H9 (cell line): Measurements from ENCODE around the gene B4GALT3. TPM values are rescaled to one million over a fixed set of nuclear protein-coding genes. Genes with fewer than 3 reads are reported as not detected.
A peak's percentile ranks its signal among the peaks of the same experiment; 100 is the strongest.

Source experiments
- DNase-seq: peaks from one replicate; pipeline ENCODE4 v3.0.0-alpha.2; 2017
- H2AFZ ChIP-seq: one replicate; pipeline ENCODE4 v1.6.1; 2013; ENCODE audit warnings: mild to moderate bottlenecking, low read length, control low read depth, moderate library complexity
- H2AK5ac ChIP-seq: 2 replicates; pipeline ENCODE4 v1.6.1; 2013; ENCODE audit warnings: low read length, control low read depth, mixed read lengths; ENCODE audit not compliant: insufficient read length
- H2BK120ac ChIP-seq: one replicate; pipeline ENCODE4 v1.6.1; 2013; ENCODE audit warnings: low read depth, mild to moderate bottlenecking, low read length, control low read depth, inconsistent platforms; ENCODE audit not compliant: poor library complexity, severe bottlenecking
- H2BK12ac ChIP-seq: 2 replicates; pipeline ENCODE4 v1.6.1; 2013; ENCODE audit warnings: low read length, control low read depth, mixed read lengths, low read depth; ENCODE audit not compliant: insufficient read length
- H2BK15ac ChIP-seq: 2 replicates; pipeline ENCODE4 v1.6.1; 2013; ENCODE audit warnings: low read depth, low read length, control low read depth
- H2BK20ac ChIP-seq: one replicate; pipeline ENCODE4 v1.6.1; 2013; ENCODE audit warnings: low read depth, mild to moderate bottlenecking, low read length, control low read depth, inconsistent platforms; ENCODE audit not compliant: poor library complexity, severe bottlenecking
- H2BK5ac ChIP-seq: 2 replicates; pipeline ENCODE4 v1.6.1; 2013; ENCODE audit warnings: low read length, control low read depth, mixed read lengths; ENCODE audit not compliant: insufficient read length
- H3K14ac ChIP-seq: 2 replicates; pipeline ENCODE4 v1.6.1; 2013; ENCODE audit warnings: low read length, control low read depth; ENCODE audit not compliant: insufficient read depth
- H3K18ac ChIP-seq: 2 replicates; pipeline ENCODE4 v1.6.1; 2013; ENCODE audit warnings: low read depth, mild to moderate bottlenecking, mixed read lengths, low read length, control low read depth; ENCODE audit not compliant: insufficient read length
- H3K23ac ChIP-seq: 2 replicates; pipeline ENCODE4 v1.6.1; 2013; ENCODE audit warnings: low read length, control low read depth, mixed read lengths, low read depth; ENCODE audit not compliant: insufficient read length
- H3K23me2 ChIP-seq: 2 replicates; pipeline ENCODE4 v1.6.1; 2013; ENCODE audit warnings: low read depth, mild to moderate bottlenecking, mixed read lengths, low read length, control low read depth; ENCODE audit not compliant: insufficient read length, poor library complexity, severe bottlenecking
- H3K27ac ChIP-seq: 2 replicates; pipeline ENCODE4 v1.5.1; 2013; ENCODE audit warnings: low read length, control low read depth, mixed read lengths, low read depth; ENCODE audit not compliant: insufficient read length
- H3K27me3 ChIP-seq: 2 replicates; pipeline ENCODE4 v1.6.1; 2013; ENCODE audit warnings: low read length, control low read depth, inconsistent platforms; ENCODE audit not compliant: insufficient read depth
- H3K4ac ChIP-seq: 2 replicates; pipeline ENCODE4 v1.6.1; 2013; ENCODE audit warnings: low read depth, mild to moderate bottlenecking, control low read depth, inconsistent platforms, low read length, moderate library complexity
- H3K4me1 ChIP-seq: 2 replicates; pipeline ENCODE4 v1.6.1; 2013; ENCODE audit warnings: low read length, control low read depth, inconsistent platforms; ENCODE audit not compliant: insufficient read depth
- H3K4me2 ChIP-seq: 2 replicates; pipeline ENCODE4 v1.6.1; 2013; ENCODE audit warnings: low read length, control low read depth, mixed read lengths; ENCODE audit not compliant: insufficient read length, insufficient read depth
- H3K56ac ChIP-seq: 2 replicates; pipeline ENCODE4 v1.6.1; 2013; ENCODE audit warnings: low read depth, mild to moderate bottlenecking, mixed read lengths, low read length, control low read depth; ENCODE audit not compliant: insufficient read length
- H3K79me1 ChIP-seq: 2 replicates; pipeline ENCODE4 v1.6.1; 2013; ENCODE audit warnings: low read depth, mild to moderate bottlenecking, moderate library complexity, low read length, control low read depth, inconsistent platforms; ENCODE audit not compliant: insufficient read depth, poor library complexity, severe bottlenecking
- H3K79me2 ChIP-seq: 2 replicates; pipeline ENCODE4 v1.6.1; 2013; ENCODE audit warnings: low read length, control low read depth, inconsistent platforms; ENCODE audit not compliant: insufficient read depth
- H3K9ac ChIP-seq: 2 replicates; pipeline ENCODE4 v1.6.1; 2013; ENCODE audit warnings: low read length, control low read depth, mixed read lengths; ENCODE audit not compliant: insufficient read length; ENCODE audit errors: extremely low read depth
- H3K9me3 ChIP-seq: one replicate; pipeline ENCODE4 v1.6.1; 2013; ENCODE audit warnings: low read depth, low read length, inconsistent platforms; ENCODE audit not compliant: control insufficient read depth
- H3T11ph ChIP-seq: one replicate; pipeline ENCODE4 v1.6.1; 2013; ENCODE audit warnings: mild to moderate bottlenecking, low read length, control low read depth, inconsistent platforms
- H4K20me1 ChIP-seq: one replicate; pipeline ENCODE4 v1.6.1; 2013; ENCODE audit not compliant: control insufficient read depth, insufficient read length, insufficient read depth
- H4K5ac ChIP-seq: 2 replicates; pipeline ENCODE4 v1.6.1; 2013; ENCODE audit warnings: low read depth, mild to moderate bottlenecking, mixed read lengths, low read length, control low read depth; ENCODE audit not compliant: insufficient read length
- H4K8ac ChIP-seq: replicated peaks from 2 replicates; pipeline ENCODE4 v1.6.1; 2013; ENCODE audit warnings: low read length, control low read depth, mixed read lengths, low read depth; ENCODE audit not compliant: insufficient read length
- H4K91ac ChIP-seq: 2 replicates; pipeline ENCODE4 v1.6.1; 2013; ENCODE audit warnings: low read depth, mild to moderate bottlenecking, moderate library complexity, mixed read lengths, low read length, control low read depth; ENCODE audit not compliant: insufficient read length
- H3K27ac Mint-ChIP-seq, 3 experiments: 2 replicates in 2 of 3; 3 replicates in 1 of 3; pipeline ENCODE4 v1.8.0; 2020 to 2021; ENCODE audit warnings: mixed read lengths in 3 of 3, mild to moderate bottlenecking in 1 of 3, moderate library complexity in 1 of 3
- H3K27me3 Mint-ChIP-seq: 2 replicates; pipeline ENCODE4 v1.8.0; 2021; ENCODE audit warnings: low read depth, mild to moderate bottlenecking, moderate library complexity, mixed read lengths
- H3K36me3 Mint-ChIP-seq, 3 experiments: 2 replicates in 2 of 3; 3 replicates in 1 of 3; pipeline ENCODE4 v1.8.0; 2020 to 2021; ENCODE audit warnings: low read depth in 3 of 3, mixed read lengths in 3 of 3; ENCODE audit not compliant: insufficient read depth in 1 of 3
- H3K4me1 Mint-ChIP-seq, 2 experiments: 2 replicates each; pipeline ENCODE4 v1.8.0; 2020; ENCODE audit warnings: mixed read lengths in 2 of 2
- H3K4me3 Mint-ChIP-seq, 2 experiments: 2 replicates in 1 of 2; 3 replicates in 1 of 2; pipeline ENCODE4 v1.8.0; 2020 to 2021; ENCODE audit warnings: mild to moderate bottlenecking in 2 of 2, mixed read lengths in 2 of 2, moderate library complexity in 1 of 2
- H3K9me3 Mint-ChIP-seq, 2 experiments: 2 replicates in 1 of 2; 3 replicates in 1 of 2; pipeline ENCODE4 v1.8.0; 2020; ENCODE audit warnings: mild to moderate bottlenecking in 2 of 2, mixed read lengths in 2 of 2, moderate library complexity in 1 of 2
- WGBS: extraction: QIAGEN DNeasy Blood & Tissue Kit; methylation state at CpG from one replicate; pipeline ENCODE4 v1.1.7; 2013; ENCODE audit warnings: missing lambda C conversion rate, low lambda C conversion rate, mixed read lengths; ENCODE audit not compliant: insufficient read length; ENCODE audit errors: extremely low coverage; 5-methylcytosine and 5-hydroxymethylcytosine counted together
- total RNA-seq: library from RNA; stranded (reverse); gene quantifications from 2 replicates; pipeline ENCODE4 v1.2.1, GENCODE V29; 2021
- TF ChIP-seq, protein P1 (sequence below): fragments of 200-600 bp; sonication (generic); conservative IDR thresholded peaks from 3 replicates; pipeline ENCODE4 v1.8.0; 2021; ENCODE audit warnings: antibody characterized with exemption, mild to moderate bottlenecking

Gene B4GALT3
- total RNA-seq, 1 experiment from 2014 or later, result 31.8 TPM

DNA sequence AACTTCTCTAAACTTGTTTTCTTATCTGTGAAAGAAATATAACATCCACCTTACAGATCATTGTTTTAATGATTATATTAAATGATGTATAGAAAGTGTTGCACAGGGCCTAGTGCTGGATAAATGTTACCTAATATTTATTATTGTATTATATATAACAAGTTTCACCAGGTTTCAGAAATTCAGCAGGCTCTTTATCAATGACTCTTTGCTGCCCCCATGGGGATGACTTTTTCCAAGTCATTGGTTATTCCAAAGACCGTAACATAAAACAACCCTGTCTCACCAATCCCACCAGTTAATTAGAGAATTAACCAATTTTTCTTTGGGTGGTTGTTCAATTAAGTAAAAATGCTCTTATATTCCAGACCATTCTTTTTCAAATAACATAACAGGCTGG is 37.5 kb downstream of the B4GALT3 start:
- Histone ChIP-seq H3K27me3 (no peaks in the 10 kb centered on the region), H3K9ac (no peak overlapping the region), H2AK5ac (no peak overlapping the region), H3K4ac (no peak overlapping the region), H2BK12ac (no peak overlapping the region), H3K23me2 (no peaks in the 10 kb centered on the region), H4K8ac (no peak overlapping the region), H3T11ph (no peak overlapping the region), H3K23ac (no peak overlapping the region), H4K5ac (no peak overlapping the region), H3K18ac (no peak overlapping the region), H2BK15ac (no peak overlapping the region), H3K56ac (no peak overlapping the region), H3K79me1 (peaks cover 4% of the 10 kb centered on the region), H3K9me3 (no peaks in the 10 kb centered on the region), H2BK5ac (no peak overlapping the region), H2BK120ac (no peak overlapping the region), H3K79me2 (no peaks in the 10 kb centered on the region), H3K27ac (no peak overlapping the region), H3K4me2 (no peak overlapping the region), H3K4me1 (no peaks in the 10 kb centered on the region), H2BK20ac (no peak overlapping the region), H3K14ac (no peak overlapping the region), H2AFZ (no peak overlapping the region), H4K91ac (no peak overlapping the region), H4K20me1 (no peaks in the 10 kb centered on the region)
- Mint-ChIP-seq H3K27ac (no peak overlapping the region), H3K4me3 (no peak overlapping the region), H3K36me3 (peaks cover 0 to 2% (median 0%) of the 10 kb centered on the region in 3 experiments; a peak in 1 of 7 replicates), H3K4me1 (no peaks in the 10 kb centered on the region), H3K9me3 (no peaks in the 10 kb centered on the region), H3K27me3 (no peaks in the 10 kb centered on the region)
- no CpG with 5 or more reads among the region's 1 CpG for WGBS
- TF ChIP-seq, protein P1, sequence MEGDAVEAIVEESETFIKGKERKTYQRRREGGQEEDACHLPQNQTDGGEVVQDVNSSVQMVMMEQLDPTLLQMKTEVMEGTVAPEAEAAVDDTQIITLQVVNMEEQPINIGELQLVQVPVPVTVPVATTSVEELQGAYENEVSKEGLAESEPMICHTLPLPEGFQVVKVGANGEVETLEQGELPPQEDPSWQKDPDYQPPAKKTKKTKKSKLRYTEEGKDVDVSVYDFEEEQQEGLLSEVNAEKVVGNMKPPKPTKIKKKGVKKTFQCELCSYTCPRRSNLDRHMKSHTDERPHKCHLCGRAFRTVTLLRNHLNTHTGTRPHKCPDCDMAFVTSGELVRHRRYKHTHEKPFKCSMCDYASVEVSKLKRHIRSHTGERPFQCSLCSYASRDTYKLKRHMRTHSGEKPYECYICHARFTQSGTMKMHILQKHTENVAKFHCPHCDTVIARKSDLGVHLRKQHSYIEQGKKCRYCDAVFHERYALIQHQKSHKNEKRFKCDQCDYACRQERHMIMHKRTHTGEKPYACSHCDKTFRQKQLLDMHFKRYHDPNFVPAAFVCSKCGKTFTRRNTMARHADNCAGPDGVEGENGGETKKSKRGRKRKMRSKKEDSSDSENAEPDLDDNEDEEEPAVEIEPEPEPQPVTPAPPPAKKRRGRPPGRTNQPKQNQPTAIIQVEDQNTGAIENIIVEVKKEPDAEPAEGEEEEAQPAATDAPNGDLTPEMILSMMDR, result peak; percentile 75
- no peak for DNase-seq
